Naive thymus-derived CD4-positive, alpha-beta T cell (primary cell): ENCODE results near the gene CCR6. TPM values are rescaled to one million over a fixed set of nuclear protein-coding genes. Genes with fewer than 3 reads are reported as not detected.

ENCODE experiments used
- ATAC-seq: fragments of 150-1000 bp; cut with Tn5 transposase; 2 replicates; pipeline ENCODE4 v1.10.0; 2021; ENCODE audit warnings: mild to moderate bottlenecking, moderate library complexity
- CTCF ChIA-PET: fragments of 350-600 bp; sonication (Branson Sonifier 250); formaldehyde crosslinking; loops from one replicate; lab custom pipeline; 2021; ENCODE audit warnings: antibody characterized with exemption; lab: Charles Lee
- POLR2A ChIA-PET: fragments of 350-600 bp; sonication (Branson Sonifier 250); formaldehyde crosslinking; loops from one replicate; lab custom pipeline; 2021; ENCODE audit warnings: antibody characterized with exemption, inconsistent platforms; lab: Charles Lee
- DNase-seq, 9 donors: peaks; one replicate each; pipeline versions ENCODE4 v3.0.0 to v3.0.0-alpha.2; 2020 to 2022; ENCODE audit warnings: mixed read lengths in 1 of 9
- H3K27ac ChIP-seq: one replicate; pipeline ENCODE4 v1.7.0; 2013; ENCODE audit warnings: mild to moderate bottlenecking, low read depth, low read length, moderate library complexity
- H3K27me3 ChIP-seq, 2 donors: one replicate each; pipeline ENCODE4 v1.7.0; 2013; ENCODE audit warnings: low read length in 2 of 2, mild to moderate bottlenecking in 2 of 2, moderate library complexity in 2 of 2; ENCODE audit not compliant: control insufficient read depth in 2 of 2, insufficient read depth in 2 of 2
- H3K36me3 ChIP-seq, 3 experiments: 1 replicate in 2 of 3; 2 replicates in 1 of 3; pipeline ENCODE4 v1.7.0; 2013; ENCODE audit warnings: low read length in 3 of 3, mild to moderate bottlenecking in 3 of 3, moderate library complexity in 1 of 3; ENCODE audit not compliant: insufficient read depth in 3 of 3, control insufficient read depth in 2 of 3
- H3K4me1 ChIP-seq, 2 donors: one replicate each; pipeline ENCODE4 v1.7.0; 2013; ENCODE audit warnings: low read length in 2 of 2, mild to moderate bottlenecking in 2 of 2, moderate library complexity in 1 of 2; ENCODE audit not compliant: control insufficient read depth in 2 of 2, insufficient read depth in 2 of 2
- H3K4me3 ChIP-seq: 2 replicates; pipeline ENCODE4 v1.7.0; 2013; ENCODE audit warnings: mild to moderate bottlenecking, low read length
- H3K9me3 ChIP-seq, 3 experiments: 1 replicate in 2 of 3; 2 replicates in 1 of 3; pipeline ENCODE4 v1.7.0; 2013; ENCODE audit warnings: low read length in 3 of 3; ENCODE audit not compliant: control insufficient read depth in 2 of 3
- H3K27ac Mint-ChIP-seq, 9 donors: one replicate each; pipeline ENCODE4 v1.8.0; 2020 to 2022; ENCODE audit warnings: mixed read lengths in 9 of 9, mild to moderate bottlenecking in 8 of 9, moderate library complexity in 5 of 9, inconsistent platforms in 2 of 9
- H3K27me3 Mint-ChIP-seq, 5 donors: one replicate each; pipeline ENCODE4 v1.8.0; 2021 to 2022; ENCODE audit warnings: mixed read lengths in 5 of 5, mild to moderate bottlenecking in 1 of 5
- H3K36me3 Mint-ChIP-seq, 5 donors: one replicate each; pipeline ENCODE4 v1.8.0; 2020 to 2022; ENCODE audit warnings: mixed read lengths in 5 of 5, mild to moderate bottlenecking in 3 of 5, inconsistent platforms in 1 of 5
- H3K4me1 Mint-ChIP-seq, 7 donors: one replicate each; pipeline ENCODE4 v1.8.0; 2020 to 2022; ENCODE audit warnings: mixed read lengths in 7 of 7, mild to moderate bottlenecking in 3 of 7, inconsistent platforms in 1 of 7
- H3K4me3 Mint-ChIP-seq, 10 donors: one replicate each; pipeline ENCODE4 v1.8.0; 2020 to 2022; ENCODE audit warnings: mild to moderate bottlenecking in 10 of 10, mixed read lengths in 10 of 10, moderate library complexity in 6 of 10, inconsistent platforms in 2 of 10
- H3K9me3 Mint-ChIP-seq, 11 donors: one replicate each; pipeline ENCODE4 v1.8.0; 2020 to 2022; ENCODE audit warnings: mixed read lengths in 11 of 11, mild to moderate bottlenecking in 4 of 11, inconsistent platforms in 1 of 11, moderate library complexity in 1 of 11
- intact Hi-C, 2 donors: fragments of 100-400 bp; cut with micrococcal nuclease; formaldehyde crosslinking; loops; one replicate each; pipeline ENCODE4 v1.15.1; 2023
- polyA plus RNA-seq, 2 donors: library from polyadenylated mRNA; unstranded; fragments of 300-500 nt; fragmentation: Illumina TruSeq; gene quantifications; one replicate each; pipeline ENCODE4 v1.2.3, GENCODE V29; 2021
- total RNA-seq, 6 experiments: library from RNA in 5 of 6; stranded (reverse) in 5 of 6; gene quantifications; 1 replicate in 5 of 6; 2 replicates in 1 of 6; pipeline ENCODE4 v1.2.3 and lab custom pipeline; 2021 to 2026

The CCR6 gene
- total and polyA plus RNA-seq, 7 experiments from 2014 or later = 0.15 to 4.1 (median 0.50) TPM; not detected in 1

DNA sequence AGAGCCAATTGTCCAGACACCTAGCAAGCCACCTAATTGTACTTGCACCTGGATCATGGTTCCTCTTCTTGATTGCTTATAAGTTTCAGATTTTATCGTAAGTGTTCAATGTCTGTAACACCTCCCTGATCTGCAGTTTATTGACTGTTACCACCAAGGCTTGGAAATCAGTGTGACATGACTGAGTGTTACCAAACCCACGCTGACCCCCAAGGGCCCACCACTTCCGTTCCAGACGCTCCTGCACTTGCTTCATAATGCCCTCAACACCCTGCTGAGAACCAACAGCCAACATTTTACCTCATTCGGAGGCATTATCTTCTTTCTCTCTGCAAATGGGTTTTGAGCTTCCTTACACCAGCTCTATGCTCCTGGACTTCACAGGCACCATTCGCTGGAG, 6.3 kb downstream of the CCR6 start:
- Histone ChIP-seq H3K4me1 (peaks cover 0 to 18% of the 10 kb centered on the region in 2 donors), H3K9me3 (no peaks in the 10 kb centered on the region), H3K36me3 (no peaks in the 10 kb centered on the region), H3K4me3 (no peak overlapping the region), H3K27me3 (no peaks in the 10 kb centered on the region), H3K27ac (no peak overlapping the region)
- intact Hi-C loops = no loop called here
- no peaks in the 10 kb centered on the region for H3K27me3 Mint-ChIP-seq
- H3K4me1 Mint-ChIP-seq = peaks cover 0 to 13% (median 5%) of the 10 kb centered on the region in 7 donors
- H3K9me3 Mint-ChIP-seq = peaks cover 0 to 2% (median 0%) of the 10 kb centered on the region in 11 donors
- H3K36me3 Mint-ChIP-seq = no peaks in the 10 kb centered on the region
- H3K27ac Mint-ChIP-seq = no peak overlapping the region
- ChIA-PET CTCF (no interaction called here), POLR2A (no interaction called here)
- no peak overlapping the region for H3K4me3 Mint-ChIP-seq
- ATAC-seq = no peak
- no peak for DNase-seq

DNA sequence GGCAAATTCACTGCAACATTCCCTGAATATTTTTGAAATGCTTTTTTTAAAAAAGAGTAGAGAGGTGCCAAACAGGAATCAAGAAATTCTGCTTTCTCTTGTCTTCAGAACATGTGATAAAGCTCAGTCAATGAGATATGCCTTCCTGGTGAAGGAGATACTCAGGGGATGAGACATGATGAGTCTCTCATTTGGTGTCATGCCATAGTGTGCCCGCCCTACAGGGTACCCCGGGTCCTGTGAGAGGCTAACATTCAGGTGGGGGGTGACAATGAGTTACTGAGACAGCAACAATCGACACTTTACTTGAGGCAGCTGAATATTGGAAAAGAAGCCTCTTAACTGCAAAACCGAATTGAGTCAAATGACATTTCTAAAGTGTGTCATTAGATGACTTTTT, 6.7 kb downstream of the CCR6 start:
- Histone ChIP-seq H3K4me3 (no peak overlapping the region), H3K27ac (no peak overlapping the region), H3K36me3 (no peaks in the 10 kb centered on the region), H3K4me1 (peaks cover 0 to 17% of the 10 kb centered on the region in 2 donors), H3K27me3 (no peaks in the 10 kb centered on the region), H3K9me3 (no peaks in the 10 kb centered on the region)
- DNase-seq = no peak
- H3K4me3 Mint-ChIP-seq = no peak overlapping the region
- peaks cover 0 to 2% (median 0%) of the 10 kb centered on the region in 11 donors for H3K9me3 Mint-ChIP-seq
- peaks cover 0 to 13% (median 5%) of the 10 kb centered on the region in 7 donors for H3K4me1 Mint-ChIP-seq
- intact Hi-C loops = no loop called here
- ChIA-PET POLR2A (no interaction called here), CTCF (no interaction called here)
- no peaks in the 10 kb centered on the region for H3K36me3 Mint-ChIP-seq
- peak overlapping the region in 1 of 9 donors; percentile 22 for H3K27ac Mint-ChIP-seq
- H3K27me3 Mint-ChIP-seq = no peaks in the 10 kb centered on the region
- ATAC-seq = no peak

DNA sequence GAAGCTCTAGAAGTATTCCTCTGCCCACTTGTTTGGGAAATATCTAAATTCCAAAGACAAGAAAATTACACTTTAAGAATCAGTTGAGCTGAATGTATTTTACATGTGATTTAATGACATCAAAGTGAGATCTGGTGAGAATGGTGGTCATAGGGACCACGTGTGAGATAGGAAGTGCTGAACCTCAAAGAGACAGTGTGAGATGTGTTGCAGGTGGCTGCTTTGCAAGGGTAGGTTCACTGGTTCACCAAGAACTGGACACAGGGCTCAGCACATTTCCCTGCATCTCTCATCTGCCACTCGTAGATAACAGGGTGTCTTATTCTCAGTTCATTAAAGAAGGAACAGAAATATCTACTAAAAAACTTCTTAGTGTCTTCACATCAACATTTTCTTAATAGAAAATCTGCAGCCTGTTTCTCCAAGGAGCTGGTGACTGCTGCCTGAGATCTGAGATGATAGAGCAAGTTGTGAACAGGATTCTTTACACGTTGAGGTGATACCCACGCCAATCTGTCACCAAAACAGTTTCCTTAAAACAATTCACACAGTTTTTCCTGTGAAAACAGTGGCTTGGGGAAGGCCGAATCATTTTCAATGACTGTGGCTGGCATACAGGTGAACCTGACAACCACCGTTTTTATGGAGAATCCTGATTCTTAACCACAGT, 7.2 kb downstream of the CCR6 start:
- CTCF ChIA-PET = no interaction called here
- no peak overlapping the region for H3K4me3 Mint-ChIP-seq
- Histone ChIP-seq H3K36me3 (no peaks in the 10 kb centered on the region), H3K27me3 (no peaks in the 10 kb centered on the region), H3K4me1 (peaks cover 0 to 17% of the 10 kb centered on the region in 2 donors), H3K9me3 (no peaks in the 10 kb centered on the region), H3K27ac (no peak overlapping the region), H3K4me3 (no peak overlapping the region)
- peaks cover 0 to 2% (median 0%) of the 10 kb centered on the region in 11 donors for H3K9me3 Mint-ChIP-seq
- H3K27me3 Mint-ChIP-seq = no peaks in the 10 kb centered on the region
- DNase-seq (no peak), ATAC-seq (peak; percentile 69)
- intact Hi-C loops = no loop called here
- H3K4me1 Mint-ChIP-seq = peaks cover 0 to 13% (median 5%) of the 10 kb centered on the region in 7 donors
- POLR2A ChIA-PET = interaction anchor here (0.6 kb wide), 1 partner anchor 127 kb away, joined by 3 read pairs; no protein-coding TSS in a partner anchor
- no peaks in the 10 kb centered on the region for H3K36me3 Mint-ChIP-seq
- peak overlapping the region in 1 of 9 donors; percentile 22 for H3K27ac Mint-ChIP-seq

DNA sequence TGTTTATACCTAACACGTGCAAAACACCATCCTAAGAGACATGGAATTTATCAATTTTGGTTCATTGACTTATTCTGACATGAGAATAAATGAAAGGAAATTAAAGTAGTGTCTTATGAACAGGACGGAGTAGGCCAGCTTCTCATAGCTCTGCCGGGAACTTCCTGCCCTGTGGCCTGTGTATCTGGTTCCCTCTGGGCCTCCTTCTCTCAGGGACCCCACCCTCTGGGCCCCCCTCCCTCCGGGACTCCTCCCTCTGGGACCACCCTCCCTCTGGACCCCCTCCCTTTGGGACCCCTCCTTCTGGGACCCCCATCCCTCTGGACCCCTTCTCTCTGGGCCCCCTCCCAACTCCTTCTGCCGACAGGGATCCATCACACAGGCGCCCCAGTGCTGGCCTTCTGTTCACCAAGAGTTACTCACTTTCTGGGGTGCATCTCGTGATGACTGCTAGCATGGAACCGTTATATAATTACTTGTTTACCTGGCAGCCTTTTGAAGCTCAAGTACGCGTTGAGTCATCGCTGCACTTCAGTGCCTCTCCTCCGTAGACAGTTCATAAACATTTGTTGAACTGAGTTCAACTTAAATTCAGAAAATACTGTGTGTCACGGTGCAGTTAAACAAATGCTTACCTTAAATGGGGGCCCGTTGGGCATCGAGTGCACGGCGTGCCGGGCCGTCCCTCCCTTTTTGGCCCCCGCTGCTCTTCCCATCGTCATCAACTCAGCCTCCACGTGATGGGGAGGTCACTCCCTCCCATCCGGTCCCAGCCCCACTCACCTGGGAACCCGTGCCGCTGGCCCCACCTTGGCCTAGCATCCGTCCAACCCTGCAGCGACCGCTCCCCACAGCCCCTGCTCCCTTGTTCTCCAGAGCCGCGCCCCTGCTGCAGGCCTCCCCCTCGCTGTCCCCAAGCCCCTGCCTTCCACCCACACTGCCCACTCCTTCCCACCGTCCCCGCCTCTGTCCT, 8.1 kb downstream of the CCR6 start:
- no peak overlapping the region for H3K4me3 Mint-ChIP-seq
- ChIA-PET CTCF (no interaction called here), POLR2A (interaction anchor here (0.6 kb wide), 1 partner anchor 128 kb away, joined by 3 read pairs; no protein-coding TSS in a partner anchor)
- no peaks in the 10 kb centered on the region for H3K27me3 Mint-ChIP-seq
- peaks cover 0 to 2% (median 0%) of the 10 kb centered on the region in 11 donors for H3K9me3 Mint-ChIP-seq
- H3K4me3 ChIP-seq = no peak overlapping the region
- no peaks in the 10 kb centered on the region for H3K9me3 ChIP-seq
- no peaks in the 10 kb centered on the region for H3K27me3 ChIP-seq
- no peaks in the 10 kb centered on the region for H3K36me3 ChIP-seq
- peaks cover 0 to 17% of the 10 kb centered on the region in 2 donors for H3K4me1 ChIP-seq
- H3K27ac ChIP-seq = no peak overlapping the region
- no peaks in the 10 kb centered on the region for H3K36me3 Mint-ChIP-seq
- H3K4me1 Mint-ChIP-seq = peaks cover 0 to 13% (median 5%) of the 10 kb centered on the region in 7 donors
- DNase-seq (no peak), ATAC-seq (no peak)
- intact Hi-C loops = no loop called here
- H3K27ac Mint-ChIP-seq = no peak overlapping the region

DNA sequence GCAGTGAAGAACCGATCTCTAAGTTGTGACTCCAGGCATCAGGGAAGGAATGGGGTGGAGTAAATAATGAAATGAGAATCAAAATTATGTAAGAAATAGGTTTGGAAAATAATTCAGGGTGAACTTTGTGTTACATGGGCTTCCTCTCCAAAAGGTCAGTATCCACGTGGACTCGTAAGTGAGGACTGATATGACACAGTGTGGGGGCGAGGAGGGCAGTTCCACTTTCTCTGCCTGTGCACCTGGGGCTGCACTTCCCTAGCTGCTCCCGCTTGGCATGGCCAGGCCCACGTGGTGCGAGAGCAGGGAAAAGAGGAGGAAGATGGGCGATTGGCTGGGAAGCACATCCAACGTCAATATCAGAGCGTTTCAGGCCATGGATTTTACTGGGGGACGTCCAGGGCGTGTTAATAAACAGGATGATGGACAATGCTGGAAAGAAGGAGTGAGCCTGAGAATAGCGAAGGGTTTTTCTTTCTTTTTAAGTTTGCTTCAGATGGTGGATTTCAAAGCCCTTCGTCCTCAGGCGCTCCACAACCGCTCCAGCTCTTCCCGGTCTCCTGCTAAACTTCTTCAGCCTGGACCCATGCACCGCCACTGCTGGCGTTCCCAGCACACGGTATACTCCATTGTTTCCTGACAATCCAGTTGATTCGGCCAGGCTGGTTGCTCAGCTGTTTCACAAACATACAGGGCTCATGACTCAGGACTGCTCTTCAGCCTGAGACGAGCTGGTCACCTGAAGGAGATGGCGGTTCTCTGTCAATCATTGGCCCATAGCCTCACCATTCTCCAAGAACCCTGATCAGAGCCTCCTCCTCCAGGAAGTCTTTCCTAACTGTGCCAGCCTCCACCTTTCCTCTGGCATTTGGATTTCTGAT, 11.8 kb downstream of the CCR6 start:
- Mint-ChIP-seq H3K27ac (no peak overlapping the region), H3K36me3 (no peaks in the 10 kb centered on the region), H3K4me3 (no peak overlapping the region), H3K4me1 (peaks cover 0 to 10% (median 5%) of the 10 kb centered on the region in 7 donors), H3K9me3 (no peaks in the 10 kb centered on the region), H3K27me3 (peaks cover 0 to 14% (median 0%) of the 10 kb centered on the region in 5 donors)
- Histone ChIP-seq H3K9me3 (no peaks in the 10 kb centered on the region), H3K4me1 (peaks cover 0 to 7% of the 10 kb centered on the region in 2 donors), H3K36me3 (no peaks in the 10 kb centered on the region), H3K27me3 (no peaks in the 10 kb centered on the region), H3K27ac (no peak overlapping the region), H3K4me3 (no peak overlapping the region)
- ChIA-PET CTCF (no interaction called here), POLR2A (no interaction called here)
- ATAC-seq (no peak), DNase-seq (no peak)
- intact Hi-C loops = no loop called here

DNA sequence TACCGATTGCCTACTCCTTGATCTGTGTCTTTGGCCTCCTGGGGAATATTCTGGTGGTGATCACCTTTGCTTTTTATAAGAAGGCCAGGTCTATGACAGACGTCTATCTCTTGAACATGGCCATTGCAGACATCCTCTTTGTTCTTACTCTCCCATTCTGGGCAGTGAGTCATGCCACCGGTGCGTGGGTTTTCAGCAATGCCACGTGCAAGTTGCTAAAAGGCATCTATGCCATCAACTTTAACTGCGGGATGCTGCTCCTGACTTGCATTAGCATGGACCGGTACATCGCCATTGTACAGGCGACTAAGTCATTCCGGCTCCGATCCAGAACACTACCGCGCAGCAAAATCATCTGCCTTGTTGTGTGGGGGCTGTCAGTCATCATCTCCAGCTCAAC, 13.5 kb downstream of the CCR6 start:
- H3K27me3 Mint-ChIP-seq = peaks cover 0 to 15% (median 0%) of the 10 kb centered on the region in 5 donors
- H3K4me1 Mint-ChIP-seq = peaks cover 0 to 3% (median 0%) of the 10 kb centered on the region in 7 donors
- no peak overlapping the region for H3K27ac Mint-ChIP-seq
- Histone ChIP-seq H3K36me3 (no peaks in the 10 kb centered on the region), H3K4me1 (no peaks in the 10 kb centered on the region), H3K4me3 (no peak overlapping the region), H3K27ac (no peak overlapping the region), H3K9me3 (no peaks in the 10 kb centered on the region), H3K27me3 (no peaks in the 10 kb centered on the region)
- intact Hi-C loops = no loop called here
- peak overlapping the region in 1 of 10 donors; percentile 56 for H3K4me3 Mint-ChIP-seq
- ATAC-seq (no peak), DNase-seq (no peak)
- ChIA-PET CTCF (interaction anchor here (1.4 kb wide), 2 partner anchors 146 to 361 kb away, joined by 5 to 6 read pairs; no protein-coding TSS in a partner anchor), POLR2A (no interaction called here)
- H3K36me3 Mint-ChIP-seq = no peaks in the 10 kb centered on the region
- no peaks in the 10 kb centered on the region for H3K9me3 Mint-ChIP-seq
